GM21619 (cell line): ENCODE data around the gene ZNF366.
A peak's percentile ranks its signal among the peaks of the same experiment; 100 is the strongest.

Experiments used
- ATAC-seq: cut with Tn5 transposase; IDR thresholded peaks from one replicate; pipeline ENCODE4 v1.9.1; 2021; ENCODE audit not compliant: unreplicated experiment

Gene ZNF366

GRCh38 chr5:72522607-72523006 lies 15.4 kb upstream of the ZNF366 start:
- no peak for ATAC-seq

- no peak for ATAC-seq
Observed at GRCh38 chr5:72519111-72519510, 11.9 kb upstream of the ZNF366 start.

- ATAC-seq: no peak
Observed at GRCh38 chr5:72518001-72518683, 10.9 kb upstream of the ZNF366 start.

GRCh38 chr5:72516916-72517315 lies 9.7 kb upstream of the ZNF366 start:
- ATAC-seq: no peak

- ATAC-seq: no peak
Observed at GRCh38 chr5:72515211-72515610, 8.0 kb upstream of the ZNF366 start.

- no peak for ATAC-seq
Observed at GRCh38 chr5:72512593-72512860, 5.3 kb upstream of the ZNF366 start.

- no peak for ATAC-seq
Observed at GRCh38 chr5:72511774-72512592, 4.8 kb upstream of the ZNF366 start.

GRCh38 chr5:72511366-72511765 lies 4.2 kb upstream of the ZNF366 start:
- no peak for ATAC-seq

GRCh38 chr5:72510610-72511181 lies 3.5 kb upstream of the ZNF366 start:
- no peak for ATAC-seq

- ATAC-seq: no peak
Observed at GRCh38 chr5:72509401-72509800, 2.2 kb upstream of the ZNF366 start.

GRCh38 chr5:72508241-72509170 lies 1.3 kb upstream of the ZNF366 start:
- peak; percentile 88 for ATAC-seq

- no peak for ATAC-seq
Observed at GRCh38 chr5:72507907-72508238, 663 bp upstream of the ZNF366 start.

GRCh38 chr5:72506158-72506549 lies 1.1 kb downstream of the ZNF366 start:
- ATAC-seq: no peak

- ATAC-seq: no peak
Observed at GRCh38 chr5:72505539-72506157, 1.6 kb downstream of the ZNF366 start.

GRCh38 chr5:72505016-72505415 lies 2.2 kb downstream of the ZNF366 start:
- ATAC-seq: no peak

GRCh38 chr5:72503888-72504491 lies 3.2 kb downstream of the ZNF366 start:
- no peak for ATAC-seq

- no peak for ATAC-seq
Observed at GRCh38 chr5:72501488-72501887, 5.7 kb downstream of the ZNF366 start.

- no peak for ATAC-seq
Observed at GRCh38 chr5:72499730-72500129, 7.5 kb downstream of the ZNF366 start.

- no peak for ATAC-seq
Observed at GRCh38 chr5:72499090-72499489, 8.1 kb downstream of the ZNF366 start.

- no peak for ATAC-seq
Observed at GRCh38 chr5:72498284-72498683, 8.9 kb downstream of the ZNF366 start.

- no peak for ATAC-seq
Observed at GRCh38 chr5:72497823-72498222, 9.4 kb downstream of the ZNF366 start.
